ENCODE measurements around the gene TSSK2.

DNA sequence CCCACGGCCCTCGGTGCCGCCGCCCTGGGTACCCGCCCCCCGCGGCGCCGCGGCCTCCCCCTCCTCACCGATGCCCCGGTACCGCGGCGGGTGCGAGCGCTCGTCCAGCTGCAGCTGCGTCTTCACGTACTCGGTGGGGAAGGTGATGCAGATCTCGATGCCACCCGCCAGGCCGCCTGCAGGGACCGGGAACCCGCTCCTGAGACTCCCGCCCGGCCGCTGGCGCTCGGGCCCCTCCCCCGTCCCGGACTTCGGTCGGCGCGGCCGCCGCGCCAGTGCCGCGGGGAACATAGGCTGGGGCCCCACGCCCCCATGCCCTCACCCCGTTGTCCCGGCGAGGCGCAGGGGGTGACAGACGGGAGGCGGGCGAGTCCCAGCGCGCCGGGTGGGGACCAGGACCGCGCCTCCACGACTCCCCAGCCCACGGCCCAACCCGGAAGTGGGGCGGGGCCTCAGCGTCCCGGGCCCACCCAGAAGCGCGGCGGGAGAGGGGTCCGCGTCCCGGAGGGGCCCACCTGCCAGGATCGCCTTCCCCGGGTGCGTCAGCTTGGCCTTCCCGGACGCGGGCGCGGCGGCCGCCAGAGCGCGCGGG, 47.1 kb downstream of the TSSK2 start:
- TF ChIP-seq SP1 (IDR thresholded peaks at IDR 0.05) (no peak), L3MBTL2 (conservative IDR thresholded peaks at IDR 0.05) (no peak), BHLHE40 (IDR thresholded peaks at IDR 0.05; ENCODE audit: borderline replicate concordance) (no peak), ARNT (IDR thresholded peaks at IDR 0.05) (0 out of 2 replicates have a peak, but pooled peaks have one; percentile 36), SUZ12 (IDR thresholded peaks at IDR 0.05) (no peak), ELF4 (IDR thresholded peaks at IDR 0.05) (peak; percentile 66; the same call in 1 of the 2 replicates), ZNF384 (IDR thresholded peaks at IDR 0.05) (no peak), FOXM1 (IDR thresholded peaks at IDR 0.05; ENCODE audit: borderline replicate concordance) (peak; percentile 68), NFRKB (IDR thresholded peaks at IDR 0.05) (no peak), TARDBP (IDR thresholded peaks at IDR 0.05) (no peak), FOXK2 (IDR thresholded peaks at IDR 0.05) (no peak), PKNOX1 (IDR thresholded peaks at IDR 0.05) (no peak), CTBP1 (IDR thresholded peaks at IDR 0.05; ENCODE audit: borderline replicate concordance) (no peak)

Measured in HEK293T (cell line).